Measurements from ENCODE around the gene FGF1. TPM values are rescaled to one million over a fixed set of nuclear protein-coding genes. Genes with fewer than 3 reads are reported as not detected.
A peak's percentile ranks its signal among the peaks of the same experiment; 100 is the strongest.

Gene FGF1
- polyA plus RNA-seq, 1 of the 3 experiments (the other 2 are of a cell fraction) = 5.3 TPM

- Histone ChIP-seq H3K4me3 (ENCODE audit: low read depth in 2 of 2, low read length in 1 of 2) (no peak overlapping the region), H3K36me3 (replicated peaks in 1 of 2; ENCODE audit: control insufficient read depth in 1 of 2, insufficient read depth in 2 of 2, low read length in 1 of 2) (no peaks in the 10 kb centered on the region), H3K9ac (peak overlapping the region; percentile 38; the same call in 1 of the 2 replicates), H3K79me2 (ENCODE audit: insufficient read depth) (no peaks in the 10 kb centered on the region), H3K27ac (ENCODE audit: low read depth in 2 of 2, low read length in 1 of 2) (peak overlapping the region in 1 of 2 experiments; percentile 80; a peak in 2 of 4 replicates), H3K4me2 (peak overlapping the region; percentile 30; the same call in 1 of the 2 replicates), H3K4me1 (ENCODE audit: control insufficient read depth in 1 of 2, insufficient read depth in 2 of 2, low read depth in 1 of 2, low read length in 1 of 2) (peaks cover 0 to 19% of the 10 kb centered on the region in 2 experiments; a peak in 2 of 4 replicates), H2AFZ (ENCODE audit: low read depth) (peak overlapping the region; percentile 78), H3K27me3 (ENCODE audit: insufficient read depth) (no peaks in the 10 kb centered on the region), H4K20me1 (ENCODE audit: insufficient read depth) (no peaks in the 10 kb centered on the region), H3K9me3 (no peaks in the 10 kb centered on the region), H3F3A (replicated peaks; ENCODE audit: insufficient read depth) (peaks cover 11% of the 10 kb centered on the region), H3K9me2 (no peaks in the 10 kb centered on the region)
- TF ChIP-seq EZH2phosphoT487 (IDR thresholded peaks at IDR 0.05; ENCODE audit: borderline replicate concordance, low read depth) (no peak), USF2 (IDR thresholded peaks at IDR 0.05; ENCODE audit: borderline replicate concordance, low read depth, low read length) (no peak), MEF2A (IDR thresholded peaks at IDR 0.05; ENCODE audit: borderline replicate concordance, low read depth) (no peak), TEAD4 (IDR thresholded peaks at IDR 0.05; ENCODE audit: borderline replicate concordance, insufficient read depth) (no peak), TCF12 (IDR thresholded peaks at IDR 0.05) (peak; percentile 57), EP300 (IDR thresholded peaks at IDR 0.05; ENCODE audit: borderline replicate concordance in 1 of 2, low read depth in 1 of 2, low read length in 1 of 2) (no peak), CHD2 (IDR thresholded peaks at IDR 0.05; ENCODE audit: low read length, partially characterized antibody) (no peak), FOXM1 (IDR thresholded peaks at IDR 0.05; ENCODE audit: low read depth) (no peak), FOSL2 (IDR thresholded peaks at IDR 0.05; ENCODE audit: borderline replicate concordance, low read depth) (peak; percentile 42; the same call in 1 of the 2 replicates), IRF3 (IDR thresholded peaks at IDR 0.05; ENCODE audit: low read depth, low read length) (no peak), RAD21 (IDR thresholded peaks at IDR 0.05; ENCODE audit: low read length) (no peak), SIN3A (IDR thresholded peaks at IDR 0.05; ENCODE audit: borderline replicate concordance, low read depth, low read length) (no peak), RFX5 (IDR thresholded peaks at IDR 0.05; ENCODE audit: low read length) (no peak), FOXJ3 (CRISPR knock-in tag; IDR thresholded peaks at IDR 0.05) (no peak), GABPA (IDR thresholded peaks at IDR 0.05; ENCODE audit: low read depth) (peak; percentile 25; the same call in 1 of the 2 replicates)
- no peak for DNase-seq
- POLR2A ChIA-PET = interaction anchor here (2.2 kb wide), 1 partner anchor 11 kb away, joined by 5 read pairs; the partner anchor contains the start of gene FGF1
- WGBS (ENCODE audit: low lambda C conversion rate) = 68% methylated on average over 17 of the region's 22 CpGs
- CTCF ChIA-PET = interaction anchor here (0.8 to 8.6 kb wide), 6 partner anchors 9 to 38 kb away, joined by 3 to 60 read pairs (median 9); no protein-coding TSS in a partner anchor
Measured at GRCh38 chr5:142674531-142675469, 11.1 kb downstream of the FGF1 start.
